GM19025 (cell line): ENCODE data around the gene RPS6KB2.
"Not testable (repeated sequence)": the region's sequence is repeated elsewhere in the genome, so short reads cannot be mapped to it uniquely, and the experiment has no call there.

Experiments used
- ATAC-seq: cut with Tn5 transposase; IDR thresholded peaks from one replicate; pipeline ENCODE4 v1.9.1; 2021; ENCODE audit warnings: mild to moderate bottlenecking, low read depth, moderate library complexity; ENCODE audit not compliant: unreplicated experiment

The RPS6KB2 gene

GRCh38 chr11:67423891-67424613 is 4.2 kb upstream of the RPS6KB2 start:
- no peak for ATAC-seq

- not testable (repeated sequence) for ATAC-seq
Observed at GRCh38 chr11:67427364-67427859, 882 bp upstream of the RPS6KB2 start.

- ATAC-seq, result no peak
Observed at GRCh38 chr11:67429038-67429668, 859 bp downstream of the RPS6KB2 start.

DNA sequence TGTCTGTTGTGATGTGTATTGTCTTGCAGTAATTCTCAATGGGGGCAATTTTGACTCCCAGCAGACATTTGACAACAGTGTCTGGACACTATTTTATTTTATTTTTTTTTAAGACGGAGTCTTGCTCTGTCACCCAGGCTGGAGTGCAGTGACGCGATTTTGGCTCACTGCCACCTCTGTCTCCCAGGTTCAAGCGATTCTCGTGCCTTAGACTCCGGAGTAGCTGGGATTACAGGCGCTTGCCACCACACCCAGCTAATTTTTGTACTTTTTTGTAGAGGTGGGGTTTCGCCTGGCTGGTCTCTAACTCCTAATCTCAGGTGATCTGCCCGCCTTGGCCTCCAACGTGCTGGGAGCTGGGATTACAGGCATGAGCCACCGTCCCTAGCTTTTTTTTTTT is 1.4 kb downstream of the RPS6KB2 start:
- no peak for ATAC-seq

DNA sequence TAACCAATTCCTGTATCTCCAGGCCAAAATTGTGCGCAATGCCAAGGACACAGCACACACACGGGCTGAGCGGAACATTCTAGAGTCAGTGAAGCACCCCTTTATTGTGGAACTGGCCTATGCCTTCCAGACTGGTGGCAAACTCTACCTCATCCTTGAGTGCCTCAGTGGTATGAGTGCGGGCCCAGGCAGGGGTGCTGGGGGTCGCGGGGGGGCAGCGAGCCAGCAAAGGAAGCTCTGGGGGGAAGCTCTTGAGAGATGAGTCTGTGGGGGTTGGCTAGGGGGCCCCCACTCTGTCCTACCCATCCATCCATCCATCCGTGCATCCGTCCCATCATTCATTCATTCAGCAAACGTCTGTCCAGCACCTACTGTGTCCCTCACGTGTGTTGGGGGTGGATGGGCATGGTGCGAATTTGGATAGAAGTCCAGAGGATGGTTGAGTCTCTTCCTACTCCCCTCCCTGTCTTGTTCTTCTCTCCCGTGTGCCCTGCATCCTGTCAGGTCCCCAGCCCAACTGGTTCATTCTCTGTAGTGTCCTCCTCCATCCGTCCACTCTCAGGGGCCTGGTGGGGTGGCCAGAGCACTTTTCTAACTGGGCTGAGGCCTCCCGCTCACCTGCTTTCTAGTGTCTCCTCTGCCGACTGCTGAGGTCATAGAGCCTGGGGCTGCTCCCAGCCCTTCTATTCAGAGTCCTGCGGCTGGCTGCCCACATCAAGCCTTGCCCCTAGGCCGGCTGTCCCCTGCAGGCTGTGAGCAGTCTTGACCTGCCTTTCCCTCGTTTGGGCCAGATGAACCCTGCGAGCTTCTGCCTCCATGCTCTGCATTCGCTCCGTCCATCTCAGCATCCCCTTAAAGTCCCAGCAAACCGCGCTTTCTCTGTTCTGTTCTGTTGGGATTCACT is 3.3 kb downstream of the RPS6KB2 start:
- no peak for ATAC-seq

DNA sequence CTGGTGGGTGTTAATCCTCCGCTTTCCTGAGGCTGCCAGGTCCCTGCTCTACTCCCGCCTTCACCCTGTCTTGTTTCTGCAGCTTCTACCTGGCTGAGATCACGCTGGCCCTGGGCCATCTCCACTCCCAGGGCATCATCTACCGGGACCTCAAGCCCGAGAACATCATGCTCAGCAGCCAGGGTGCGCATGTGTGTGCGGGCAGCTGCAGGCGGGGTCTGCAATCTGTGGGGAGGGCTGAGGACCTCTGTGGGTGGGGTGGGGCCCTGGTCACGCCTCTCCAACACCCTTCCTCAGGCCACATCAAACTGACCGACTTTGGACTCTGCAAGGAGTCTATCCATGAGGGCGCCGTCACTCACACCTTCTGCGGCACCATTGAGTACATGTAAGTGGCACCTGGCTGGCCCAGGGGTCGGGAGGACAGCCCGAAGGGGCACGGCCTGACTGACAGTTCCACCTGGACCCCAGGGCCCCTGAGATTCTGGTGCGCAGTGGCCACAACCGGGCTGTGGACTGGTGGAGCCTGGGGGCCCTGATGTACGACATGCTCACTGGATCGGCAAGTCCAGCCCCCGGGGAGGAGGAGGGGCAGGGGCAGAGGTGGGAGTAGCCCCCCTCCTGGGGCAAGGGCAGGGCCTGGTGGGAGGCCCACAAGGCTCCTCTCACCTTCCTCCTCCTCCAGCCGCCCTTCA is 4.5 kb downstream of the RPS6KB2 start:
- ATAC-seq, result no peak

DNA sequence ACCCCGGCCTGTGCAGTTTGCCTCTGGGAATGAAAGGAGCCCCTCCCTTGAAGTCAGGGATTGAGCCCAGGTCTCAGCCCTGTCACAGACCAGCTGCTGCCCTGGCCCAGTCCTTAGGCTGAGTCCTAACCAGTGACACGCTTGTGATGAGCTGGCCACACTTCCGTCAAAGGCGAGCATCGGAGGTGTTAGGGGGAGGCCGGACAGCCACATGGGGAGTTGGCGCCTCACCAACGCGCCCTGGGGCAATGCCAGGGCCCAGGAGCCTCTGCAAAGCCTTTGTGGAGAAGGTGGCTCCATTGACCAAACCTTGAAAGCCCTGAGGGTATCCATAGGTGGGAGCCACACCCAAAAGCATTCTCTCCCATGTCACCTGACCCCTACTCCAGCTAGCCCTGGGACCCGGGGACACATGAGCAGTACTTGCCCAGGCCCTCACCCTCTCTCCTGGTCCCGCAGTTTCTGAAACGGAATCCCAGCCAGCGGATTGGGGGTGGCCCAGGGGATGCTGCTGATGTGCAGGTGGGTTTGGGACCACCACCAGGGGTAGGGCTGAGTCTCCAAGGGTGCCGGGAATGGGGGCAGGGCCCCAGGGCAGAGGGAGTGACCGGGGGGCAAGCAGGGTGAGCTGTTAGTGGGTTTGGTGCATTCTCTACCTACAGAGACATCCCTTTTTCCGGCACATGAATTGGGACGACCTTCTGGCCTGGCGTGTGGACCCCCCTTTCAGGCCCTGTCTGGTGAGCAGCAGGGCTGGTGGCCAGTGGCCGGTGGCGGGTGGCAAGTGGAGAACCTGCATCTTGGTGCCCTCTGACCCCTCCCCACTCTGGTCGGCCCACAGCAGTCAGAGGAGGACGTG is 5.5 kb downstream of the RPS6KB2 start:
- ATAC-seq, result no peak

GRCh38 chr11:67434395-67434881 is 6.1 kb downstream of the RPS6KB2 start:
- no peak for ATAC-seq

- no peak for ATAC-seq
Observed at GRCh38 chr11:67435031-67435726, 6.9 kb downstream of the RPS6KB2 start.

GRCh38 chr11:67435727-67436458 is 7.6 kb downstream of the RPS6KB2 start:
- ATAC-seq, result no peak

DNA sequence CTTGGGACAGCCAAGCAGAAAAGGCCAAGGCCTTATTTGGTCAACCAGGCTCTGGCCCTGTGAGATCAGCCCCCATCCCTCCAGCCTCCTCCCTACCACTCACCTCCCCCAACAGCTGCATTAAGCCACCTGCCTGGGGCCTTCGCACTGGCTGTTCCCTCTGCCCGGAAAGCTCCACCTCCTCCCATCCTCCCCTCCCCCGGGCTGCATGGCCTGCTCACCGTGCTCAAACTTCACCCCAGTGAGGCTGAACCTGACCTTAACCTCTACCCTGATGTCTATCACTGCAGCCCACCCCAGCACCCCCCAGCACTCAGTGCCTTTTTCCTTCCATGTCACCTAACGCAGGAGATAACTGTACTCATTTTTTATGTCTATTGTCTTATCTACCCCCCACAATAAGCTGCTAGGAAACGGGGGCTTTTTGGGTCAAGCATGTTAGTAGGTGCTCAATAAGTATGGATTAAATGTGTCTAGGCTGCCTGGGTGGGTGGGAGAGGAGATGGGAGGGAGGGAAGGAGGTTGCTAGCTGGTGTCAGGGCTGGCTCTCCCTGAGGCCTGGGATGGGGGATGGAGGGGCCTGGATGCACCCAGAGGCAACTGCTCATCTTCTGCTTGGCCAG is 8.3 kb downstream of the RPS6KB2 start:
- ATAC-seq, result no peak

GRCh38 chr11:67437082-67437808 is 9.0 kb downstream of the RPS6KB2 start, which contains the start of gene PTPRCAP:
Gene PTPRCAP (minus strand): TSS chr11:67437682. CDS start chr11:67437619, 63 bp downstream.
- no peak for ATAC-seq

GRCh38 chr11:67437809-67438157 is 9.5 kb downstream of the RPS6KB2 start:
- ATAC-seq, result no peak

- no peak for ATAC-seq
Observed at GRCh38 chr11:67438158-67438902, 10.0 kb downstream of the RPS6KB2 start.

DNA sequence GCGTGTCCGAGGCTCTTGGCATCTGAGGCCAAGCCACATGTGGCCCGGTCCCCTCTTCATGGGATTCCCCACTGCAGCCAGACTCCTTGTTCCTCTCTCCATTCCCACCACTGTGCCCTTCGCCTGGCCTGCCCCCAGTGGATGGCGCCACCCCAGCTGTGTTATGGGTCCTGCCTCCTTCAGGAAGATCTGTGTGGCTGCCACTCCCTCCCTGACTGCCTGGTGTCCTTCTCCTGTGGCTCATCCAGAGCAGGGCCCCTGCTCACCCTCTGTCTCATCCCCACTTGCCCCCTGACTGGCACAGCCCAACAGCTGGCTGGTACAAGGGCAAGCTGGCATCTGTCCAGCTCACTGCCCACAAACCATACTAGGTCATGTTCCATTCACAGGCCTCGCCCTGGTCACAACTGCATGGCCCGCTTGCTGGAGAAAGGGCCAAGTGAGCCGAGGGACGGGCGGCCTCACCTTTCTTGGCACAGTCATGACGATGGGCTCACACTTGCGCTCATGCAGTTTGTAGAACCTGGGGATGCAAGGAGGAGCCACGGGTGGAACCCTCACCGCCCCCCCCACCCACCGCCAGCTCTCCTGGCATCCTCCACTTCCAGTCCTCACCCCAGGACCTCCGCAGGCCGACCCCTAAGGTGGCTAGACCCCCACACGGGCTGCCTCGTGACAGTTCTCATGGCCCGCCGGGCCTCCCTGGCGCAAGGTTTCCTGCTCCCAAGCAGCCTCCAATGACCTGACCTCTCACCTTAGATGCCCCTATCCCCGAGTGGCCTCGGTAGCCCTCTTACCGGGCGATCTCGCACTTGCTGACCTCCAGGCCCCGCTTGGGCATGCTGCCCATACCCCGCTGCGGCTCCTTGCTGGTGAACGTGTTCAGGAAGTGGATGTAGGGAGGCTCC is 11.3 kb downstream of the RPS6KB2 start:
- no peak for ATAC-seq
